Subcutaneous adipose tissue (tissue), 4 donors: ENCODE results near the gene CREB1. TPM values are rescaled to one million over a fixed set of nuclear protein-coding genes. Genes with fewer than 3 reads are reported as not detected.

Experiments used
- CTCF ChIP-seq: fragments of 450-650 bp; IDR thresholded peaks from one replicate; pipeline ENCODE4 v1.5.1; 2016; ENCODE audit warnings: low read depth, mild to moderate bottlenecking, control low read depth, antibody characterized with exemption, moderate library complexity
- total RNA-seq, 4 donors: library from RNA; depleted of rRNA; stranded (reverse); fragments of >200 nt; gene quantifications; one replicate each; pipeline ENCODE4 v1.1.0, GENCODE V29; 2016

Gene CREB1
- total RNA-seq, 4 donors from 2014 or later = 39.4 to 75.5 (median 54.0) TPM

DNA sequence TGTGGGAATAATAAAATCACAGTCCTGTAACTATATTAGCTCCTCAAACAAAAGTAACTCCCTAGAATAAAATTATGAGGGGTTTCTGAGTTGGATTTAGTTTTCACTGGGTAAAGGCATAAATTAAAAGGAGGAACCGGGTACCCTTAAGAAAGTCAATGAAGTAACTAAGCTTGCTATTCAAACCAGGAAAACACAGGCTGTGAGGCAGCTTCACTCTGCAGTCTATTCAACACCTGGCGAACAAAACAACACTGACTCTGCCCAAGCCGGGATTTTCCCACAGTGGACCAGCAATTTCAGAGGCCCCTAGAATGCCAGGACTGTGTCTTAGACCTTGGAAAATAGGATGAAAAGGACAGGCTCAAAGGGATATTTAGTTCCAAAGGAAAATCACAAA, 24.6 kb upstream of the CREB1 start:
- TF ChIP-seq CTCF = no peak

DNA sequence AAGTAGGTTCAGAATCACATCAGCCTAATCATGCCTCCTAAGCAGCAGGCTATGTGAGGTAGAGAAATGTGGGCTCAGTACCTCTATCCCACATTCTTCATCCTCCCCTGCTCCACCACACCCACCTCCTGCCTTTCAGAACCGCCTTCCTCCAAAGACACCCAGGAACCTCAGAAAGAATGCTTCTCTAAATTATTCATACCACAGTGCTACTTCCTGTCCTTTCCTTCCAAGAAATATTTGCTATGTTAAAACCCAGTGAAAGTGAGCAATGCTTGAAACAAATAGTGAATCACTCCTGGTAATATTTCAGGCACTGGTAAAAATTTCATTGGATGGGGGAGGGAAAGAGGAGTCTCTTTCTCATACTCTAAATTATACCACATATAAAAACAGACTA, 24.0 kb upstream of the CREB1 start:
- no peak for TF ChIP-seq CTCF

GRCh38 chr2:207506426-207506825, 23.3 kb upstream of the CREB1 start:
- no peak for TF ChIP-seq CTCF

DNA sequence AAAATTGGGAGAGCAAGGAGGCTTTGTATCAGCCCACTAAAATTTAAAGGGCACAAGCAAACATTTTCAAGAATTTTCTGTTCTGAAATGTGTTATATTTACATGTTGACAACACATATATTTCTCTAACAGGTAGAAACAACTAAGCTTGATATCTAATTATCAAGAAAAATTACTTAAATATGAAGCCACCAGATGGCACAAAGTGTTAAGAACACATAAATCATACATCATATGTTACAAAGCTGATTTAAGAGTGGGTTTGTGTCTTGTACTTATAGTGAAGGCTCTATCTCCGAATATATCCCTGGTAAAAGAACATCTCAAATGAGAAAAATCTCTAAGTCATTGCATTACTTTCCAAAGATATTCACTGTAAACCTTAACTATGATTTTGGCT, 19.6 kb upstream of the CREB1 start:
- no peak for TF ChIP-seq CTCF

- no peak for TF ChIP-seq CTCF
Observed at GRCh38 chr2:207511851-207512250, 17.9 kb upstream of the CREB1 start.

DNA sequence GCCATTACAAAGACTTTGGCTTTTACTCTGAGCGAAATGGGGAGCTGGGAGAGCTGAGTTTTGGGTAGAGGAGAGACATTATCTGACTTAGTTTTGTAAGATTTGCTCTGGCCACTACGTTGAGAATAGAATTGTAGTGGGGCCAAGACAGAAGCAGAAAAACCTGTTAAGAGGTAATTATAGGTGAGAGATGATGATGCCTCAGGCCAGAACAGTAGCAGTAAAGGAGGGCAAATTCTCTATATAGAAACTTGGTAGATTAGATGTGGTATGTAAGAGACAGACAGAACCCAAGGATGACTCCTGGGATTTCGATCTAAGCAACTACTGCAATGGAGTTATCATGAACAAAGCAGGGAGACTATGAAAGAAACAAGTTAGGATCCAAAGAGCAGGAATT, 17.4 kb upstream of the CREB1 start:
- no peak for TF ChIP-seq CTCF

GRCh38 chr2:207513551-207514257, 16.1 kb upstream of the CREB1 start:
- TF ChIP-seq CTCF = no peak
